Subcutaneous adipose tissue (tissue), 4 donors: ENCODE measurements around the gene CNKSR3. TPM values are rescaled to one million over a fixed set of nuclear protein-coding genes. Genes with fewer than 3 reads are reported as not detected.

Source experiments
- CTCF ChIP-seq: fragments of 450-650 bp; IDR thresholded peaks from one replicate; pipeline ENCODE4 v1.5.1; 2016; ENCODE audit warnings: low read depth, mild to moderate bottlenecking, control low read depth, antibody characterized with exemption, moderate library complexity
- total RNA-seq, 4 donors: library from RNA; depleted of rRNA; stranded (reverse); fragments of >200 nt; gene quantifications; one replicate each; pipeline ENCODE4 v1.1.0, GENCODE V29; 2016

Gene CNKSR3
- total RNA-seq, 4 donors from 2014 or later: 2.4 to 5.5 (median 3.3) TPM

GRCh38 chr6:154356113-154356512 lies 154.4 kb downstream of the CNKSR3 start:
- no peak for TF ChIP-seq CTCF

- no peak for TF ChIP-seq CTCF
Observed at GRCh38 chr6:154354265-154354777, 156.2 kb downstream of the CNKSR3 start.

GRCh38 chr6:154353626-154354025 lies 156.9 kb downstream of the CNKSR3 start:
- TF ChIP-seq CTCF: no peak

GRCh38 chr6:154352898-154353585 lies 157.4 kb downstream of the CNKSR3 start:
- no peak for TF ChIP-seq CTCF

GRCh38 chr6:154350293-154350692 lies 160.2 kb downstream of the CNKSR3 start:
- TF ChIP-seq CTCF: no peak

- TF ChIP-seq CTCF: no peak
Observed at GRCh38 chr6:154347981-154348380, 162.5 kb downstream of the CNKSR3 start.

- no peak for TF ChIP-seq CTCF
Observed at GRCh38 chr6:154345811-154346210, 164.7 kb downstream of the CNKSR3 start.
